GM23338 (cell line): ENCODE results near the gene DYNLRB1.

Source experiments
- CREB1 ChIP-seq: fragments of 250-450 bp; sonication (Bioruptor Pico); IDR thresholded peaks from 2 replicates; pipeline ENCODE4 v1.5.0; 2020; ENCODE audit warnings: low read depth, mild to moderate bottlenecking, moderate library complexity
- CTCF ChIP-seq, 2 experiments: fragments of 200-600 bp in 1 of 2; sonication (generic) in 1 of 2; conservative IDR thresholded peaks; 2 replicates each; pipeline versions ENCODE4 v1.5.1 to v1.6.1; 2016 to 2017; ENCODE audit warnings: antibody characterized with exemption in 2 of 2, low read depth in 2 of 2, mild to moderate bottlenecking in 2 of 2, moderate library complexity in 1 of 2
- EZH2phosphoT487 ChIP-seq: fragments of 200-600 bp; sonication (generic); IDR thresholded peaks from one replicate; pipeline ENCODE4 v1.8.1; 2018; ENCODE audit warnings: antibody characterized with exemption; ENCODE audit not compliant: unreplicated experiment
- NANOG ChIP-seq: IDR thresholded peaks from 2 replicates; pipeline ENCODE4 v1.6.1; 2016; ENCODE audit warnings: antibody characterized with exemption, borderline replicate concordance
- POLR2AphosphoS5 ChIP-seq: IDR thresholded peaks from 2 replicates; pipeline ENCODE4 v1.6.1; 2016; ENCODE audit warnings: antibody characterized with exemption, low read depth
- REST ChIP-seq: IDR thresholded peaks from one replicate; pipeline ENCODE4 v1.6.1; 2018; ENCODE audit warnings: antibody characterized with exemption; ENCODE audit not compliant: unreplicated experiment
- STAT1 ChIP-seq: IDR thresholded peaks from one replicate; pipeline ENCODE4 v1.6.1; 2016; ENCODE audit warnings: antibody characterized with exemption; ENCODE audit not compliant: unreplicated experiment
- ZNF331 ChIP-seq: fragments of 250-450 bp; sonication (Bioruptor Pico); IDR thresholded peaks from 2 replicates; pipeline ENCODE4 v1.5.0; 2020; ENCODE audit warnings: low read depth, mild to moderate bottlenecking, moderate library complexity

- TF ChIP-seq CTCF (conservative IDR thresholded peaks at IDR 0.05; ENCODE audit: low read depth in 2 of 2), result no peak
- no peak for TF ChIP-seq EZH2phosphoT487
- no peak for TF ChIP-seq ZNF331 (CRISPR knock-in tag)
- no peak for TF ChIP-seq NANOG
- no peak for TF ChIP-seq REST
- no peak for TF ChIP-seq POLR2AphosphoS5
- no peak for TF ChIP-seq CREB1
- no peak for TF ChIP-seq STAT1
These were observed 5.6 kb upstream of the DYNLRB1 start for GRCh38 chr20:34510575-34510974.
